Esophagus mucosa (tissue), 1 donor: ENCODE data around the gene CT45A9. TPM values are rescaled to one million over a fixed set of nuclear protein-coding genes. Genes with fewer than 3 reads are reported as not detected.
"Not testable (repeated sequence)": the region's sequence is repeated elsewhere in the genome, so short reads cannot be mapped to it uniquely, and the experiment has no call there.

Experiments
- ATAC-seq: fragments of 200-7000 bp; cut with Tn5 transposase; one replicate; pipeline ENCODE4 v1.9.1; 2020
- total RNA-seq: library from RNA; stranded (reverse); gene quantifications from one replicate; pipeline ENCODE4 v1.2.4, GENCODE V29; 2023
- donor health status: DM: yes; HTN: yes; CAD: no.

CT45A9 gene
- total RNA-seq, result not detected

GRCh38 chrX:135871712-135872111, at the start of gene CT45A9:
Gene CT45A9, minus strand, starts transcription at chrX:135871812. Its CDS starts 3,751 bp downstream, at chrX:135868061.
- ATAC-seq, result not testable (repeated sequence)

- not testable (repeated sequence) for ATAC-seq
Observed at GRCh38 chrX:135920516-135920915, 48.9 kb upstream of the CT45A9 start.

DNA sequence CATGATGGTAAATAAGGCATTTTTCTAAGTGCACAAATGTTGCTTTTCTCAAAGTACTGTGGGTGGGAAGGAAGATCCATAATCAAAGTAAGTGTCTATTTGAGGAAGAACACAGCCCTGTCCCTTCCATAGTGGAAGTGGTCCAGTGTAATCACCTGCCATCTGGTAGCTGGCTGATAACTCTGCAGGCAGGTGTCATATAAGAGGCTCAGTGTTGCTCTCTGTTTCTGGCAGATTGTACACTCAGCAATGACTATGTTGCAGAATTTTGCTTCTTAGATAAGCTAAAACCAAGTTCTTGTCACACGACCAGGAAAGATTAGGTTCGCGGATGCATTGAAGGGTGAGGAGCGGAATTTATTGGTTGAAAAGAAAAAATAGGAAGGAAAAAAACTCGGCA, 42.8 kb upstream of the CT45A9 start:
- ATAC-seq, result no peak

GRCh38 chrX:135910251-135910650, 38.6 kb upstream of the CT45A9 start:
- ATAC-seq, result no peak

DNA sequence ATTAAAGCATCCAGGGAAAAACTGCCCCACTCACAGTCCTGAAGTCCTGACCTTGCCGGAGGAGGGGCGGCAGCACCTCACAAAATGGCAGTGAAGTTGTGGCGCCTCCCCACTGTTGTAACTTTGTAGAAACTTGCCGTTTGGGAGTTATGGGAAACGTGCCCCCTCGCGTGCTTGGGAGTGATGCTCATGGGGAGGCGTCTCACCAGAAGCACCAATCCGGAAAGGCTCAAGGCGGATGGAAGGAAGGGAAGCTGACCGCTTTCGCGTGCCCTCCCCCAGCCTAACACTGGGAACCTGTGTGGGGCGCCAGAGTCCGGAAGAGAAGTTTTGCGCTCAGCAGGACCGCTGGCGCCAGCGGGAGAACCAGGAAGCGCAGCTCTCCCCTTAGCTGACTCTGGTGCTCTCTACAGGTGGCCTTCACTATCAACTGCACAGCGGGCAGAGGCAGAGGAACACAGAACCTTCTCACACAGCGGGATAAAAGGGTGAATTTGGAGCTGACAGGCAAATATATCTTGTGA, 21.7 kb upstream of the CT45A9 start, which contains the start of the genes CT45A10 and SAGE1:
CT45A10 (minus strand) TSS at position 151 of the 524 bp plus-strand sequence. CDS start 8,100 bp downstream, outside the sequence.
SAGE1 (plus strand) TSS at position 423 of the 524 bp plus-strand sequence. CDS start 2,527 bp downstream, outside the sequence.
- no peak for ATAC-seq

DNA sequence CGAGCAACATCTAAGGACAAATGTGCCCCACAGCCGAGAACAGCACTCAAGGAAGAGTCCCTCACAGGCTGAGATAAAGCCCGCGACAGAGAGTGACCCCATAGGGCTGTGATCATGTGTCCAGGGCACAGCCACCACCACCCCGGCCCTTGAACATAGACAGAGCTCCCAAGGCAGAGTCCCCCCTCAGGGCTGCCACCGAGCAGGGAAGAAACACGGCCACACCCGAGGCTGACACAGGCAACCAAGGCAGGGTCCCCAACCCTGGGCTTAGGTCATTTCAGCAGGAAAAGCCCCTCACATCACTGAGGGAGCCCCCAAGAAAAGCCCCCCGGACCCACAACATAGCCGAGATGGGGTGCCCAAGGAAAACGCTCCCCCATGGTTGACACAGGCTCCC, 21.2 kb upstream of the CT45A9 start:
- ATAC-seq, result no peak

GRCh38 chrX:135890087-135890585, 18.5 kb upstream of the CT45A9 start:
- ATAC-seq, result no peak

- ATAC-seq, result not testable (repeated sequence)
Observed at GRCh38 chrX:135888976-135889375, 17.4 kb upstream of the CT45A9 start.

DNA sequence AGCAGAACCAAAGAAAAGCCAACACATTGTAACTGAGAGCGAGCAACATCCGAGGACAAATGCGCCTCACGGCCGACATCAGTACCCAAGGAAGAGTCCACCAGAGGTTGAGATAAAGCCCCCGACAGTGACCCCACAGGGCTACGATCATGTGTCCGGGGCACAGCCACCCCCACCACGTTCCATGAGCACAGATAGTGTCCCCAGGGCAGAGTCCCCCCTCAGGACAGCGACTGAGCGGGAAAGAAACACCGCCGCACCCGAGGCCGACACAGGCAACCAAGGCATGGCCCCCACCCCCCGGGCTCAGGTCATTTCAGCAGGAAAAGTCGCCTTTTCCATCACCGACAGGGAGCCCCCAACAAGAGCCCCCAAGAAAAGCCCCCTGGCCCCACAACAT, 16.6 kb upstream of the CT45A9 start:
- not testable (repeated sequence) for ATAC-seq

DNA sequence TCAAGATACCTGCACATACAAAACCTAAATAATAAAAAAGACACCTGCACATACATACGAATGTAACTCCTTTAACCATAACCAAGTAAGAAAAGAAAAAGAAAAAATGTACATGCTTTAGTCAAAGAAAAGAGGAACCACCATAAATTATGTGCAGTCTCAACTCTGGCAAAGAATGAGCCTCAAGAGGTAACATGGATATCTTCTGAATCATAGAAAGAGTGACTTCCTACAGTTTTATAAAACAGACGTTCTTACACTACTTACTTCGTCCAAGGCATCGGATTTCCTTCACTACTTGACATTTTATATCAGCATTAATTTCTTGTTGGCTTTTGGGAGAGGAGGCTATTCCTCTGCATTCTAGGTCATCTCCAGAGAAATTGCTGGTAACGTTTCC, 11.1 kb upstream of the CT45A9 start:
- ATAC-seq, result not testable (repeated sequence)

- not testable (repeated sequence) for ATAC-seq
Observed at GRCh38 chrX:135854438-135854837, 17.2 kb downstream of the CT45A9 start, which contains the start of gene CT45A8. Gene CT45A8, minus strand, starts transcription at chrX:135854538. Its CDS starts 3,755 bp downstream, at chrX:135850783.

DNA sequence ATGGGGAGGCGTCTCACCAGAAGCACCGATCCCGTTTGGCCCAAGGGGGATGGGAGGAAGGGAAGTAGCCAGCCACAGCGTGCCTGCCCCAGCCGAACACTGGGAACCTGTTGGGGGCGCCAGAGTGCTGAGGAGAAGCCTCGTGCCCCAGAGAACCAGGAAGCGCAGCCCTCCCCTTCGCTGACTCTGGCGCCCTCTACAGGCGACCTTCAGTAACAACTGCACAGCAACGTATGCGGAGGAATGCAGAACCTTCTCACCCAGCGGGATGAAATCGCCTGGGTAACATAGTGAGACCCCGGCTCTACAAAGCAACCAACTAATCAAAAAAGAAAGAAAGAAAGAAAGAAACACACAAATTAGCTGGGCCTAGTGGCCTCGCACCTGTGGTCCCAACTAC, 34.4 kb downstream of the CT45A9 start, which contains the start of gene CT45A7:
CT45A7 (minus strand) TSS at position 101 of the 400 bp plus-strand sequence. CDS start 3,747 bp downstream, outside the sequence.
- ATAC-seq, result not testable (repeated sequence)

GRCh38 chrX:135819912-135820311, 51.7 kb downstream of the CT45A9 start, which contains the start of gene CT45A2:
Gene CT45A2, minus strand, starts transcription at chrX:135820012. Its CDS starts 3,747 bp downstream, at chrX:135816265.
- ATAC-seq, result not testable (repeated sequence)

Other genes with a start within 250 kb of the CT45A9 start
- not detected for gene CT45A1, start 158.2 kb downstream of the CT45A9 start, total RNA-seq
- gene CT45A3, start 103.6 kb downstream of the CT45A9 start, total RNA-seq, result not detected
- gene CT45A5, start 86.3 kb downstream of the CT45A9 start, total RNA-seq, result not detected
- not detected for gene CT45A6, start 69.0 kb downstream of the CT45A9 start, total RNA-seq
- gene CT45A2, start 51.8 kb downstream of the CT45A9 start, total RNA-seq, result not detected
- not detected for gene CT45A7, start 34.5 kb downstream of the CT45A9 start, total RNA-seq
- not detected for gene CT45A8, start 17.3 kb downstream of the CT45A9 start, total RNA-seq
- not detected for gene CT45A10, start 21.6 kb upstream of the CT45A9 start, total RNA-seq
- not detected for gene SAGE1, start 21.9 kb upstream of the CT45A9 start, total RNA-seq
- 12.9 TPM for gene MMGT1, start 102.2 kb upstream of the CT45A9 start, total RNA-seq
- gene SLC9A6, start 113.6 kb upstream of the CT45A9 start, total RNA-seq, result 10.5 TPM